Head of caudate nucleus (tissue), 42 donors: ENCODE data around the gene MAGED2.
A peak's percentile ranks its signal among the peaks of the same experiment; 100 is the strongest.
"Not testable (repeated sequence)": the region's sequence is repeated elsewhere in the genome, so short reads cannot be mapped to it uniquely, and the experiment has no call there.

ENCODE experiments used
- DNase-seq, 42 donors: peaks; one replicate each; pipeline versions ENCODE4 v3.0.0 to v3.0.0-alpha.2; 2020 to 2021; ENCODE audit warnings: mixed read lengths in 7 of 42
- intact Hi-C: fragments of 100-400 bp; cut with DNase I; formaldehyde crosslinking; loops from one replicate; pipeline ENCODE4 v1.15.0; 2022

Gene MAGED2, protein sequence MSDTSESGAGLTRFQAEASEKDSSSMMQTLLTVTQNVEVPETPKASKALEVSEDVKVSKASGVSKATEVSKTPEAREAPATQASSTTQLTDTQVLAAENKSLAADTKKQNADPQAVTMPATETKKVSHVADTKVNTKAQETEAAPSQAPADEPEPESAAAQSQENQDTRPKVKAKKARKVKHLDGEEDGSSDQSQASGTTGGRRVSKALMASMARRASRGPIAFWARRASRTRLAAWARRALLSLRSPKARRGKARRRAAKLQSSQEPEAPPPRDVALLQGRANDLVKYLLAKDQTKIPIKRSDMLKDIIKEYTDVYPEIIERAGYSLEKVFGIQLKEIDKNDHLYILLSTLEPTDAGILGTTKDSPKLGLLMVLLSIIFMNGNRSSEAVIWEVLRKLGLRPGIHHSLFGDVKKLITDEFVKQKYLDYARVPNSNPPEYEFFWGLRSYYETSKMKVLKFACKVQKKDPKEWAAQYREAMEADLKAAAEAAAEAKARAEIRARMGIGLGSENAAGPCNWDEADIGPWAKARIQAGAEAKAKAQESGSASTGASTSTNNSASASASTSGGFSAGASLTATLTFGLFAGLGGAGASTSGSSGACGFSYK

DNA sequence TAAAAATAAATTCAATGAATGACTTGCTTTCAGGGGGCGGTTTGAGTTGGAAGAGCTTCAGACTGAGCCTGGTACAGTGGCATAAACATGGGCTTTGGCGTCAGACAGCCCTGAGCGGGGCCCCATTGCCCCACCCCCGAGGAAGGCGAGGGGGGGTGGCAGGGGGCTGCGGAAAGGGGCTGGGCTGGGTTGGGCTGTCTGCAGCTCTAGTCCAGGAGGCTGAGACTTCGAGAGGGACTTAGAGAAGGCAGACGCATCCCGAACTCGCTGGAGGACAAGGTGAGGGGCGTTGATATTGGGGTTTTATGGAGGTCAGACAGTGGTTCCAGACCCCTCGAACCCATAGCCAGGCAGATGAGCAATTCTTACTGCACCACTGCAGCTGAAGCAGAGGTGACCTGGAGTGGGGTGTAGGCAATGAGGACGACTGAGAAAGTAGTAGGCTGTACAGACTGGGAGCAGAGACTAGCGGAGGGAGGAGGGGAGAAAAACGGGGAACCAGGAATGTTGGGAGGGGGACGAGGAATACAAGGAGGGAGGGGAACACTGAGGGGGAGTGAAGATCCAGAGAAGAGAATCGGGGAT lies at the start of gene MAGED2:
TSS of gene MAGED2 (plus strand) at position 222 of the 585 bp plus-strand sequence. CDS start 1,587 bp downstream, outside the sequence.
- intact Hi-C loops = loop anchor here (5.0 to 10.0 kb wide), 2 partner anchors 165 to 273 kb away; partner anchors contain the start of gene GNL3L

DNA sequence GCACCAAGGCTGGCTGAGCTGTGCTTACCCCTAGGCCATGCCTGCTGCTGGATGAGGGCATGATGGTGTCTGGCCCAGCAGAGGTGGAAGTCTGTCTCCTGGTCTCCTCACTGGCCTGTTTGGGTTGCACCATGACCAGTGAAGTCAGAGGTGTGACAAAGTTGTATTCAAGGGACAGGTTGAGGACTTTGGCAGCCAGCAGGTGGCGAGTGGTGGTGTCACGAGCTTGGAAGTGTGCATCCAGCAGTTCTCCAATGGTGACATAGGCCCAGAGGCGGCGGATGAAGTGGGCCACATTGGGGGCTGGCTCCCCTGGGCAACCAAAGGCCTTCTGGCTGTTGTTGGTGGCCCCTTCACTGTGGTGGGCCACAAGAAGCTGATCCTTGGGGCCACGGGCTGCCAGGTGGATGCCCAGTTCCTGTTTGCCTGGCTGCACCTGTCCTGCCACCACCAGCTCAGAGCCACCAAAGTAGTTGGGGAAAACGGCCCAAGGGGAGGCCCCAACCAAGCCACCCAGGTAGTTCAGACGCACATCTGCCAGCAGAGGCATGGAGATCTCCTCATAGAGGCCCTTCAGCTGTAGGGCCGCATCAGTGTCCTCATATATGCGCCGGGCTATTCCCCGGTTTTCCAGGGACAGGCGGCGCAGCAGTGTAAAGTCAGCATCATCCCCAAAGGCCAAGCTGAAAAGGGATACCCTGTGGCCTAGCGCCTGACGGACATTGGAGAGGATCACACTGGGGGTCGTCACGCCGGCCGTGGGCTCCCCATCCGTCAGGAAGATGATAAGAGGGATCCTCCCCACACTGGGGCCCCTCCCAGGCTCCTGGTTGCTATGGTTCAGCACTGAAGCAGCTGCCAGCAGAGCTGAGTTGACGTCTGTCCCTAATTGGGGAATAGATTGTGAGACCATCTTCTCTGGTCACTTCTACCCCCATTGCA lies 49.2 kb upstream of the MAGED2 start:
- intact Hi-C loops = no loop called here
- no peak for DNase-seq

More for the DNA sequence above, at the start of gene MAGED2:
- DNase-seq = peak in 34 of 42 donors; percentile 5 to 56 (median 24)

DNA sequence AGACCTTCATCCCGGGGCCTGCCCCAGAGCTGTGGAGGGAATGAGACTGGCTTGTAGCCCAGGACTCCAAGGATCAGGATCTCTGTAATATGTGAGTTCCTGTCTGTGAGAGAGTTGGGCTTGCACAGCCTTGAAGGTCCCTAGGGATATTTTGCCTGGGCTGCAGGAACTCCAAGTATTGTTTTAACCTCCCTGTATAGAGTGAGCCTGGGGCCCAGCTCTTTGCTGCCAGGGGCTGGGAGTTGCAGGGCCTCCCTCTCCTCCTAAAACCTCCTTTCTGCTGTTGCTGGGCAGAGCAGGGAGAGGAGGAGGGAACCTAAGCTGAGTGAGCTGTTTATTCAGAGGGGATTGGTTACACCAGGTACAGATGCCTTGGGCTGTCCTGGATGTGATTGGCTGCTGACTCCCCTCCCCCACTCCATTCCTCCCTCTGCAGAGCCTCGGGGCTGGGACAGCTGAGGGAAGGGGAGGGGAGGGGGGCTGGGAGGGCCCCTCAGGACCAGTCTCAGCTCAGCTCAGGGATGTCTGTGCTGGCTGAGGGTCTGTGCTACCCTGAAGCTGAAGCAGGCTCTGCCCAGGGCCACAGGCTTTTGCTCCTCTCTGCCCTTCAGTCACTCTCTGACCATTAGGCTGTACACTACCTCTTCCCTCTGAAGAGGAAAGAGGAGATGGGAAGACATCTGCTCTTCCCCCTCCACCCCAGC lies 33.0 kb upstream of the MAGED2 start:
- DNase-seq, intact Hi-C loops: not testable (repeated sequence)

DNA sequence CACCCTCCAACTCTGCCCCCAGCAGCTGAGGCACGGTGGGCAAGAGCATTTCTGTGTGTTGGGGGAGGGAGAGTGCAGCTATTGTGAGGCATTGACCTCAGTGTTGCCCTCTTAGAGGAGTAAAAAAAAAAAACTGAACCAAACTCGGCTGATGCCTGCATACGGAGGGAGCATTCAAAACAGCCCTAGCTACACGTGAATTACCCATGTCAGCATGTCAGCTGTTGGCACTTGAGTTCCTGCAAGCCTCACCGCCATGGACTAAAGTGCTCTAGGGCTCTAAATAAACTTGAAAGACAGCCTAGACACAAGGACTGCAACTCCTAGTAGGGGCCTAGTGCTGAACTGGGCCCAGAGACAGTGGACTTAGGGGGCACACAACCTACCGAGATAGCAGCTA lies 31.5 kb upstream of the MAGED2 start:
- DNase-seq = no peak
- intact Hi-C loops = no loop called here

DNA sequence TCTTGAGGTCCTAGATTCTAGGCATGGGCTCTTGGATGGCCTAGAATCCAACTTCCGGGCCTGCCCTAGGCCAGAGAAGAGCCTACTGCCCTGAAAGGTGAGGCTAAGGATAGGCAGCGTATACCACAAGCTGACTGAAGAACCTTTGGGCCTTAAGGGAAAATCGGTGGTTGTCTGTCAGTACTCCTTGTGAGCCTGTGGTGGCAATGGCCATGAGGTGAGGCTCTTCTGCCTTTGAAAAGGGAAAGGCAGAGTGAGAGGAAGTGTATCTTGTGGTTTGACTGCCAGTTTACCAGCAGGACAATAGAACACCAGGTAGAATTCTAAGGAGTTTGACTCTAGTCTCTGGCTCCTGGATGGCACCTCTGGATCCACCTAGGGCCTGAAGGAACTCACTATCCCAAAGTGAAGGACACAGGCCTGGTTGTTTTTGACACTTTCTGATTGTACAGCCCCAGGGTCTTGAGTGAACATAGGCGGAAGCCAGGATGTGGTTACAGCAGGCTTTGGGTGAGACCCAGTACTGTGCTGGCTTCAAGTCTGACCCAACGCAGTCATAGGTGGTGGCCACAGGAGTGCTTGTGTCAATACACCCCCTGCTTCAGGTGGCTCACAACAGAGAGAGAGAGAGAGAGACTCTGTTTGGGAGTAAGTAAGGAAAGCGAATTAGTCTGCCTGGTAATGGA lies 30.4 kb upstream of the MAGED2 start:
- intact Hi-C loops = no loop called here
- no peak for DNase-seq

DNA sequence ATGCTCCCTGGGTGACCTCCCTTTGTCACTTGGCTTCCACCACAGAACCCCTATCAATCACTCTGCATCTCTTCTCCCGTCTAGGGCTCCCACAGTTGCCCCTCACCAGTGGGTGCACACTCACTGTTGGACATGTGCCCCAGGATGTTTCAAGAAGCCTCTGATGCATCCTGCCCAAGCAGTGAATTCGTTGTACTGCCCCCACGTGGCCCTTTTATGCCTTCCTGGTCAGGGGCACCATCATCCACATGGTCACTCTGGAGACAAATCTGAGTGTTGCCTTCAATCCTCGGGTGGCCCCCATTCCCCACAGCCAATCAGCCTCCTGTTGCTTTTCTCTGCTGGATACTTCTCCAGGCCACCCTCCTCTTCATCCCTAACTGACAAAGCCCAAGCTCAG lies 21.6 kb upstream of the MAGED2 start:
- intact Hi-C loops = no loop called here

DNA sequence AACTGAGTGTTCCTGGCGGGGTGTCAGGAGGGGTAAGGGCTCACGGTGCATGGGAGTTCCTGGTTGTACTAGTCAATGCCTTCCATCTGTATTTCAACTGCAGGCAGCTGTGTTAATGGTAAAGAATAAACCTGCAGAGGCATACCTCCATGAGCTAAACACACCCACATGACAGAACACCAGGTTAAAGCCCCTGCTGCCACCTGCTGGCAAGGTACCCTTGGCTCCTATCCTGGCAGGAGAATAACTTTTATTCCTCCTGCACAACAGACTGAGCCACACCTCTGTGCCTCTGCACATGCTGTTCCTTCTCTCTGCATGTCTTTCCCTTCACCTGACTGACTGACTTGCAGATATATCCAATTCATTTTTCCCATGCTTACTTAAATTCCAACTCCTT lies 20.6 kb upstream of the MAGED2 start:
- no peak for DNase-seq
- intact Hi-C loops = no loop called here

More for the DNA sequence above, 21.6 kb upstream of the MAGED2 start:
- DNase-seq = peak in 4 of 42 donors; percentile 2 to 44 (median 12)

DNA sequence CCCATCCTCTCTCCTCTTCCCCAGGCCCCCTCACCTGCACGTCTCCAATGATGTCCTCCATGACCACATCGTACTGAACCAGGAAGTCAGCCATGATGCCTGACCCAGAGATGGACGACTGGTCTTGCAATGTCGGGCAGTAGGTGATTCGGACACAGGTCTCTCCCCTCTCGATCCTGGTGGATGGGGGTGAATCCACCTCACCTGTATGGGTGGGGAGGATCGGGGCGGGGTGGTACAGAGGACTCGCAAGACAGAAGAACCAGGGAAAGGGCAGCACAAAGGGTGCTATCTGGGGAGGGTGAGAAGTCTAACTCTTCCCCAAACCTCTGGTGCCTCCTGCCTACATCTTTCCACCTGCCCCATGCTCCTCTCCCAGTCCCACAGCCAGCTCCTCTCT lies 19.1 kb upstream of the MAGED2 start:
- intact Hi-C loops = no loop called here
- DNase-seq = no peak

DNA sequence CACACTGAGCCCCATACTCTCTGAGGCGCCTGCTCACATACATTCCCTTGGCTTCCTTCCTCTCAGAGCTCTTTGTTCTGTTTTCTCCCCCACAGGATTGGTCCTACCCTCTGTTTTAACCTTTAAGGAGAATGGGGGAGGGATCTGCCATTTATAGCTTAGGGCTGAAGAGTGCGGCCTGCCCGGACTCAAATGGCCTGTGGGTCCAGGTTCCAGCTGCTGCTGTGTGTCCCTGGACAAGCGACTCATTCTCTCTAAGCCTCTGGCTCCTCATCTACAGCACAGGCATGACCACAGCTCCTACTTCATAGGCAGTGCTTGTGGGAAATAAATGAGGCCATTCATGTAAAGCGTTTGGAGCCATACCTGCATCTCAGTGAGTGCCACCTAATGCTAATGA lies 18.1 kb upstream of the MAGED2 start:
- DNase-seq, intact Hi-C loops: not testable (repeated sequence)

DNA sequence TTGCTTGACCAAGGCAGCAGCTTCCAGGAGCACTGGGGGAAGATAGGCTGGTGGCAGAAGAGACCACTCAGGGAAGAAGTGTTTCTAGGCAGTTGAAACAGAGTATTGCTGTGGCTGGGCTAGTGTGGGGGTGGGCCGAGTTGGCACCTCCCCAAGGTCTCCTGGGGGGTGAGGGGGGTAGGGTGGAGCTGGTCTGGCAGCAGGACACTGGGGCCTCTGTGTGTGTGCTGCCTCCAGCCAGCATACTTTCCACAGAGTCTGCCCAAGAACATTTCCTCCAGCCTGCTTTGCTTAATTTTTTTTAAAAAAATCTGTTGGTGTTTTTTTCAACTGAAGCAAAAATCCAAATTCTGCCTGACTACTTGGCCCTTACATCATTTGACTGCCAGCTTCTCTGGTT lies 13.5 kb upstream of the MAGED2 start:
- intact Hi-C loops = no loop called here
- peak in 1 of 42 donors; percentile 11 for DNase-seq

DNA sequence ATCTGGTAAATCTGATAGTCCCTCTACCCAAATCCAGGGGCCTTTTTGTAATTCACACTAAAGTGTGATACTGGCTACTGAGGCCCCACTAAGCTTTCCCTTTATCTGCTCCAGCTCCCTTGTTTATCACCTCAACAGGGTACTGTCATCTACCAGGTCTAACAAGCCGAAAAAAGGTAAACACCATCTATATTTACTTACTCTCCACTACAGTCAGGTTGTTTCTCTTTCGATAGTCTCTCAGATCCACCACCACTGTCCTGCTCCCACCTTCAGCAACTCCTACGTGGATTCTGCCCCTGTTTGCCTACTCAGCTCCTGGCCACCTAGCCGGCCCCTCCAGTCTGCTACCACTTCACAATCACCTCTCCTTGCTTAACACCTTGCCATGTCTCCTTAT lies 12.8 kb upstream of the MAGED2 start:
- no peak for DNase-seq
- intact Hi-C loops = no loop called here

DNA sequence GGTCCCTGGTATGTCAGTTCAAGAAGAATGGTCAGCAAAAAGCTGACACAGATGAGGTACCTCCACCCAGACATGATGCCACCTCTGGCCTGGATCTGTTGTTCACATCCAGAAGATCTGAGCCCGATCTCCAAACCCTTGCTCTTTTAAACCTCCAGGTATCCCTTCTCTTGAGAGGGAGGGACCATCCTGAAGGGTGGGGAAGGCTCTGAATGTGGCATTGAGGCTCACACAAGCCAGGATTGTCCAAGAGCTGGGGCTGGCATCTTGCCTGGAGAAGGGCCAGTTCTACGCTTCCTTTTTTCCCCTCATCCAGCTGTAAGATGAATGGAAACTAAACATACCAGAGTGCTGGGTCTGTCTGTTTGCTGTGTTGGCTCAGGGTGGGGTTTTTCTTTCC lies 9.4 kb upstream of the MAGED2 start, which contains the start of gene ITIH6:
TSS of gene ITIH6 (minus strand) at position 119 of the 400 bp plus-strand sequence. CDS start at position 74, 45 bp downstream.
- intact Hi-C loops = no loop called here
- no peak for DNase-seq

DNA sequence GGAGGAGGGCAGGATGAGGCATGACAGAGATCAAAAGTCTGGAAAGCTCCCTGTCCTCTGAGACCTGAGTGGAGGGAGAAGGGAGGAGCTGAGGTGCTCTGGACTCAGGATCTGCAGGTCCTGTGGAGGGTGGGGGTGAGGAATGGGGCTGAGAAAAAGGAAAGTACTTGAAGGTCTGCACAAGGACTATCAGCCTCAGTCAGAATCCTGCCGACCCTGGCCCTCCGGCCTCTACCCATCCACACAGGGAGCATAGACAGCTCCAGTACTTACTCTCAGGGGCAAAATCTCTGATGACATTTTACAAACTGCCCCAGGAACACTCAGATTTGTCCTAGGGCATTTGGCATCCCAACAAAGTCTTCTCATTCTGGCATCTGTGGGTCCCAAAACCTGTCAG lies 8.5 kb upstream of the MAGED2 start:
- no peak for DNase-seq
- intact Hi-C loops = no loop called here

DNA sequence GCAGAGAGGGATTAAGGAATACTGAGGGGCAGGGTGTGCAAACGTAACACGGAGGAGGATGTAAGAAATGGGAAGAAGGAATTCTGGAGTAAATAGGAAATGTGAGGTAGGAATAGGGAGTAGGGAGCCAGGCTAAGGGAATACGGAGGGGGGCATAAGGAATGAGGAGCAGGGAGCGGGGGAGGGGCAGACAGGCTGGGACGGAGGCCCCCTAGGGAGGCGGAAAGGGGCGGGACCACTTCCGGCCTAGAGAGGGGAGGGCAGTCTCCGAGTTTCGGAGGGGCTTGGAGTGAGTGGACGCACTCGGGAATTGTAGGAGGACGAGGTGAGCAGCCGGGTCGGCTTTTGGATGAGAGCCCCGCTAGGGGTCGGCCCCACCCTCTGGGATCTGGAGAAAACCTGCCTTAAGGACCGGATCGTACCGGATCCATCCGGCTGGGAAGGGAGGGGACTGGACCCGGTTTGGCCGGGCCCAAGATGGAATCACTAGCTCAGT lies 612 bp downstream of the MAGED2 start:
- DNase-seq = peak; percentile 10 to 89 (median 68)
- intact Hi-C loops = loop anchor here (5.0 to 10.0 kb wide), 2 partner anchors 166 to 273 kb away; partner anchors contain the start of gene GNL3L

DNA sequence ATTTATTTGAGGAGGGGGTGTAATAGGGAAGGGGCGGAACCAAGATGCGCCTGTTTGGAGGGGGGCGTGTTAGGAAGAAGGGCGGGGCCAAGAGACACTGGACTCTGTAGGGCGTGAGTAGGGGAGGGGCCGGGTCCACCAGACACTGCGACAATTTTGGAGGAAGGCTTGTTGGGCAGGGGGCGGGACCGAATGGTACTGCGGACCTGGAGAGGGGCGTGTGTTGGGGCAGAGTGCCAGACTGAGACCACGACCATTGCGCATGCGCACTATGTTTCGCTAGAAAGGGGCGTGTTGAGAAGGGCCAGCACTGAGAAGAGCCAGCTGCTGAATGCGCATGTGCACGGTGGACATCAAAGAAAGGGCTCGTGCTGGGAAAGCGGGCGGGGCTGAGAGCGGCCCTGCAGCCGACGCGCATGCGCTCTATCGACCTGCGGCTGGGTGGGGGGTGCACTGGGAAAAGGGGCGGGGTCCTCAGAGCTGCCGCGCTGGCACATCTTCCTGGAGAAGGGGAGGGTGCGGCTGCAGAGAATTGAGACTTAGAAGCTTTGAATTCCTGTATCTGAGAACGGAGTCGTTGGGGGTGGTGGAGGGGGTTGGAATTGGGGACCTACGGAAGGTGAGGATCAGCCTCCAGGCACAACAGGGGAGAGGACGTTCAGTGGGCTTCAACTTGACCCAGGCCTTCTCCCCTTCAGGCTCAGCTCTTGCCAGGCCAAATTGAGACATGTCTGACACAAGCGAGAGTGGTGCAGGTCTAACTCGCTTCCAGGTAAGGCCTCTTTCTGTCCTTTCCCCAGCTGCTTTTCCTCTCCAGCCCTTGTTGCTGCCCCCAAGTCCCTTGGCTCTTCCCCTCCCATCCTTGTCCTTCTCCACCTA lies 1.3 kb downstream of the MAGED2 start:
- peak; percentile 80 to 95 (median 88) for DNase-seq
- intact Hi-C loops = loop anchor here (5.0 to 10.0 kb wide), 2 partner anchors 167 to 274 kb away; partner anchors contain the start of gene GNL3L

DNA sequence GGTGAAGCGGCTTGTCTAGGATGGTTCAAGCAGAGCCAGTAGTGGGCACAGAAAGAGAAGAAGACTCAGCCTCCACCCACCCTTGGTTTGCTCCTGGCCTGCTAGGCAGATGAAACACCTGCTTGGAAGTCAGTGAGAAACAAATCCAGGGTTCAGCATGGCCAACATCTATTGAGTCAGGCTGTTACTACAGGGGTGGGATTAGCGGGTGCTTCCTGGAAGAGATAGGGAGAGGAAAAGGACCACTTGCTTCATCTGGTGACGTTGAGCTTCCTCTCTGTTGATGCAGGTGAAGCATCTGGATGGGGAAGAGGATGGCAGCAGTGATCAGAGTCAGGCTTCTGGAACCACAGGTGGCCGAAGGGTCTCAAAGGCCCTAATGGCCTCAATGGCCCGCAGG lies 3.0 kb downstream of the MAGED2 start:
- DNase-seq = no peak
- intact Hi-C loops = no loop called here
